Measurements from ENCODE around the gene TSKS. TPM values are rescaled to one million over a fixed set of nuclear protein-coding genes. Genes with fewer than 3 reads are reported as not detected.

TSKS gene
- total RNA-seq, 1 donor: 1.4 TPM

GRCh38 chr19:49776371-49776764, 13.3 kb upstream of the TSKS start:
- no peak for TF ChIP-seq CTCF (IDR thresholded peaks at IDR 0.05; ENCODE audit: insufficient read depth, low read length)
- no peak for DNase-seq (ENCODE audit: low read depth)

GRCh38 chr19:49775742-49776370, 12.8 kb upstream of the TSKS start:
- no peak overlapping the region for H3K4me3 ChIP-seq (ENCODE audit: low read depth, low read length)
- DNase-seq (ENCODE audit: low read depth): no peak
- no peak for TF ChIP-seq CTCF (IDR thresholded peaks at IDR 0.05; ENCODE audit: insufficient read depth, low read length)

More at GRCh38 chr19:49776371-49776764, 13.3 kb upstream of the TSKS start:
- no peak overlapping the region for H3K4me3 ChIP-seq (ENCODE audit: low read depth, low read length)

GRCh38 chr19:49774969-49775368, 11.9 kb upstream of the TSKS start:
- no peak overlapping the region for H3K4me3 ChIP-seq (ENCODE audit: low read depth, low read length)
- no peak for TF ChIP-seq CTCF (IDR thresholded peaks at IDR 0.05; ENCODE audit: insufficient read depth, low read length)
- DNase-seq (ENCODE audit: low read depth): no peak

- no peak overlapping the region for H3K4me3 ChIP-seq (ENCODE audit: low read depth, low read length)
- no peak for DNase-seq (ENCODE audit: low read depth)
- TF ChIP-seq CTCF (IDR thresholded peaks at IDR 0.05; ENCODE audit: insufficient read depth, low read length): no peak
Measured at GRCh38 chr19:49773663-49774350, 10.7 kb upstream of the TSKS start.

- no peak overlapping the region for H3K4me3 ChIP-seq (ENCODE audit: low read depth, low read length)
- DNase-seq (ENCODE audit: low read depth): no peak
- no peak for TF ChIP-seq CTCF (IDR thresholded peaks at IDR 0.05; ENCODE audit: insufficient read depth, low read length)
Measured at GRCh38 chr19:49772850-49773432, 9.8 kb upstream of the TSKS start.

- H3K4me3 ChIP-seq (ENCODE audit: low read depth, low read length): no peak overlapping the region
- no peak for TF ChIP-seq CTCF (IDR thresholded peaks at IDR 0.05; ENCODE audit: insufficient read depth, low read length)
- no peak for DNase-seq (ENCODE audit: low read depth)
Measured at GRCh38 chr19:49771674-49772139, 8.6 kb upstream of the TSKS start.
